Panc1 (cell line): ENCODE results near the gene MYH10. TPM values are rescaled to one million over a fixed set of nuclear protein-coding genes. Genes with fewer than 3 reads are reported as not detected.

ENCODE experiments used
- ATAC-seq: fragments of 200-7000 bp; cut with Tn5 transposase; 2 replicates; pipeline ENCODE4 v1.9.1; 2020; ENCODE audit warnings: mild to moderate bottlenecking, moderate library complexity
- BruUV-seq: library from RNA; stranded (reverse); fragments of 400-500 nt; replicated peaks from 2 replicates; lab custom pipeline; 2021; lab: Mats Ljungman, UMichigan
- CTCF ChIA-PET: fragments of 300-600 bp; sonication (Branson Sonifier 250); formaldehyde crosslinking; loops from one replicate; lab custom pipeline; 2022; ENCODE audit warnings: antibody characterized with exemption; lab: Charles Lee
- POLR2A ChIA-PET: fragments of 300-600 bp; sonication (Branson Sonifier 250); formaldehyde crosslinking; loops from one replicate; lab custom pipeline; 2022; ENCODE audit warnings: antibody characterized with exemption; lab: Charles Lee
- DNase-seq: peaks from one replicate; pipeline ENCODE4 v3.0.0-alpha.2; 2010; ENCODE audit warnings: low read depth, low spot score
- H3K27ac ChIP-seq: 2 replicates; pipeline ENCODE4 v1.5.1; 2011; ENCODE audit warnings: mild to moderate bottlenecking, low read length, inconsistent platforms
- H3K27me3 ChIP-seq: fragments of 200-500 bp; sonication (Bioruptor generic); 2 replicates; pipeline ENCODE4 v1.6.0; 2014; ENCODE audit warnings: low read length, inconsistent platforms; ENCODE audit not compliant: control insufficient read depth, insufficient read depth
- H3K36me3 ChIP-seq: fragments of 200-500 bp; sonication (Bioruptor generic); 2 replicates; pipeline ENCODE4 v1.5.1; 2014; ENCODE audit warnings: inconsistent platforms, mild to moderate bottlenecking, low read length, moderate library complexity; ENCODE audit not compliant: control insufficient read depth, insufficient read depth
- H3K4me1 ChIP-seq: 2 replicates; pipeline ENCODE4 v1.5.1; 2011; ENCODE audit warnings: inconsistent platforms, mild to moderate bottlenecking, low read length, moderate library complexity; ENCODE audit not compliant: control insufficient read depth, insufficient read depth
- H3K4me3 ChIP-seq, 2 experiments: 2 replicates each; pipeline ENCODE4 v1.5.1; 2011 to 2012; ENCODE audit warnings: low read depth in 2 of 2, low read length in 2 of 2, mild to moderate bottlenecking in 2 of 2, inconsistent platforms in 1 of 2, moderate library complexity in 1 of 2
- H3K9me3 ChIP-seq: fragments of 200-500 bp; sonication (Bioruptor generic); 2 replicates; pipeline ENCODE4 v1.5.1; 2014; ENCODE audit warnings: low read depth, mild to moderate bottlenecking, inconsistent platforms, low read length, moderate library complexity; ENCODE audit not compliant: control insufficient read depth, insufficient read depth
- CTCF ChIP-seq: fragments of 450-650 bp; IDR thresholded peaks from 2 replicates; pipeline ENCODE4 v1.5.1; 2017; ENCODE audit warnings: mild to moderate bottlenecking
- POLR2AphosphoS5 ChIP-seq: IDR thresholded peaks from 2 replicates; pipeline ENCODE4 v1.6.1; 2012; ENCODE audit warnings: mild to moderate bottlenecking, low read depth, low read length, moderate library complexity
- REST ChIP-seq, 2 experiments: IDR thresholded peaks; 2 replicates each; pipeline ENCODE4 v1.6.1; 2011 to 2012; ENCODE audit warnings: low read depth in 2 of 2, control low read depth in 1 of 2, low read length in 1 of 2, mild to moderate bottlenecking in 1 of 2, moderate library complexity in 1 of 2; ENCODE audit not compliant: insufficient read depth in 1 of 2
- SIN3A ChIP-seq: IDR thresholded peaks from 2 replicates; pipeline ENCODE4 v1.6.1; 2012; ENCODE audit warnings: low read depth, mild to moderate bottlenecking, low read length, moderate library complexity, borderline replicate concordance; ENCODE audit not compliant: insufficient read depth
- TCF7L2 ChIP-seq: IDR thresholded peaks from 2 replicates; pipeline ENCODE4 v1.6.1; 2011; ENCODE audit warnings: mild to moderate bottlenecking, low read depth, low read length, inconsistent platforms
- in situ Hi-C: cut with HindIII; loops from 2 replicates; pipeline ENCODE4 v1.10.0; 2016; ENCODE audit warnings: low sequenced_read_pairs, low pct_unique_long_range_greater_than_20kb
- intact Hi-C: fragments of 100-400 bp; cut with micrococcal nuclease; formaldehyde crosslinking; loops from one replicate; pipeline ENCODE4 v1.10.0; 2022; ENCODE audit not compliant: unreplicated experiment
- total RNA-seq: library from RNA; stranded (reverse); gene quantifications from one replicate; pipeline ENCODE4 v1.2.1, GENCODE V29; 2021; ENCODE audit not compliant: unreplicated experiment

The MYH10 gene
- total RNA-seq, 1 experiment from 2014 or later = 36.5 TPM

GRCh38 chr17:8465759-8466158 is 164.8 kb downstream of the MYH10 start:
- Histone ChIP-seq H3K9me3 (no peaks in the 10 kb centered on the region), H3K4me1 (no peaks in the 10 kb centered on the region), H3K27me3 (no peaks in the 10 kb centered on the region), H3K27ac (no peak overlapping the region), H3K36me3 (peaks cover 3% of the 10 kb centered on the region), H3K4me3 (no peak overlapping the region)
- DNase-seq = no peak
- CTCF ChIA-PET = no interaction called here
- in situ Hi-C loops = no loop called here
- BruUV-seq = no TSS peak
- ATAC-seq = no peak
- intact Hi-C loops = no loop called here
- POLR2A ChIA-PET = no interaction called here
- TF ChIP-seq TCF7L2 (no peak), REST (IDR thresholded peaks at IDR 0.05; ENCODE audit: insufficient read depth in 1 of 2, low read depth in 2 of 2, low read length in 1 of 2) (no peak), POLR2AphosphoS5 (no peak), SIN3A (no peak), CTCF (no peak)

- ATAC-seq (no peak), DNase-seq (no peak)
- ChIA-PET POLR2A (no interaction called here), CTCF (no interaction called here)
- Histone ChIP-seq H3K27me3 (no peaks in the 10 kb centered on the region), H3K9me3 (no peaks in the 10 kb centered on the region), H3K4me1 (no peaks in the 10 kb centered on the region), H3K4me3 (no peak overlapping the region), H3K36me3 (peaks cover 7% of the 10 kb centered on the region), H3K27ac (no peak overlapping the region)
- in situ Hi-C loops = no loop called here
- intact Hi-C loops = no loop called here
- no TSS peak for BruUV-seq
- TF ChIP-seq CTCF (no peak), SIN3A (no peak), REST (IDR thresholded peaks at IDR 0.05; ENCODE audit: insufficient read depth in 1 of 2, low read depth in 2 of 2, low read length in 1 of 2) (no peak), POLR2AphosphoS5 (no peak), TCF7L2 (no peak)
Measured at GRCh38 chr17:8465356-8465755, 165.2 kb downstream of the MYH10 start.
